GM10847 (cell line): Measurements from ENCODE around the gene LAMB4.

Experiments
- POLR2A ChIP-seq: IDR thresholded peaks from 2 replicates; pipeline ENCODE4 v1.6.1; 2011; ENCODE audit not compliant: insufficient read length; ENCODE audit errors: extremely low read depth

Gene LAMB4

GRCh38 chr7:108007762-108008161, 122.4 kb downstream of the LAMB4 start:
- no peak for TF ChIP-seq POLR2A

DNA sequence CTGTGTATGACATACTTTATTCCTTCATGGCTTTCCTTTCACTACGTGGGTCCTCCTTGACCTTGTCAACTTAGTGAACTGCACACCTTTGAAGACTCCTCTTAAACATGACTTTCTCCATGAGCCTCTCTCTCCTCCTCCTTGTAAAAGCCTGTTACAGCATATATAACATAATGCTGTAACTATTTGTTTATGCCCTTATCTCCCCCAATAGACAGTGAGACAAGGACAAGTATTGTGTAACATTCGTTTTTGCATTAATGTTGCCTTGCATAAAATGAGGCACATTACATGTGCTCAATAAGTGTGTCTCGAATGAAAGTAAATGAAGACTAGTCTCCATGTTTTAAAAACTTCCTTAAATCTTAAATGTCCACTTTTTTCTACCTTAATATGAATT, 122.9 kb downstream of the LAMB4 start:
- TF ChIP-seq POLR2A = no peak

DNA sequence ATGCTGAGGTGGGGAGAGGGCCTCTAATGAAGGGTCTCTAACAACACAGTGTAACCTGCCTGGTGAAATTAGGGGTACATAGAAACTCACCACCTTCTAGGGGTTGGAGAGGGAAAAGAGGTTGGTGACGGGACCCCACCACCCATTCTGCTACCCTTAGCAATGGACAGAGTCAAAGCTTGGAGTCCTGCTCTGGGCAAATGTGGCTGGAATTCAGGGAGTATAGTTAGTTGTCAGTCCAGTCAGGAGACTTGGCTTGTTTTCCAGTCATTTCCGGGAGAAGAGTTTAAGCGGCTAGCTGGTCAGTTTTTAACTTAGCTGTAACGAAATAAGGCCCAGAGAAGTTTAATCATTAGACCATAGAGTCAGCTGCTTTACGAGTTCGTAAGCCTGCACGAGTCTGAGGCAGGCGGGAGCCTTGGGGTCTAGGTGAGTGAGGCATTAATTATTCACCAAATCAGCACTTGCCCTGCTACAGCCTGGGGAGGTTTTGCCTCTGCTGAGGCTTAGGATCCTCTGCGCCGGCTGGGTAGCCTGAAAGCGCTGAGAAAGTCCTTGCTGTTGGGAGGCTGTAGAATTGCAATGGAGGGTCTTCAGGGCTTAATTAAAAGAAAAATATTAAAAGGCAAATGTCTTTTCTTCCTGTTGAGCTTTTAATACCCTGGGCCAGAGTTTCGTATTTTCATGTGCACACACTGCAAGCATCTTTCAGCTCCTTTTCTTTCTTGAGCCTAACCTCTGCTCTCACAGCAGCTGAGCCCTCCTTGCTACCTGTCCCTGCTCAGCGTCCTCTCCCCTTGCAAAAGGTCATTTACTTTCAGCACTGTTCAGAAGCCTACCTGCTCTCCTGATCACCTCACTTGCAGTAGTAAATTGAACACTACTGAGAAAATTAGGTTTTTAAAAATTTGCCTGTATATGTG, 125.7 kb downstream of the LAMB4 start:
- TF ChIP-seq POLR2A = no peak

- no peak for TF ChIP-seq POLR2A
These were observed 126.6 kb downstream of the LAMB4 start for GRCh38 chr7:108003599-108003935.

DNA sequence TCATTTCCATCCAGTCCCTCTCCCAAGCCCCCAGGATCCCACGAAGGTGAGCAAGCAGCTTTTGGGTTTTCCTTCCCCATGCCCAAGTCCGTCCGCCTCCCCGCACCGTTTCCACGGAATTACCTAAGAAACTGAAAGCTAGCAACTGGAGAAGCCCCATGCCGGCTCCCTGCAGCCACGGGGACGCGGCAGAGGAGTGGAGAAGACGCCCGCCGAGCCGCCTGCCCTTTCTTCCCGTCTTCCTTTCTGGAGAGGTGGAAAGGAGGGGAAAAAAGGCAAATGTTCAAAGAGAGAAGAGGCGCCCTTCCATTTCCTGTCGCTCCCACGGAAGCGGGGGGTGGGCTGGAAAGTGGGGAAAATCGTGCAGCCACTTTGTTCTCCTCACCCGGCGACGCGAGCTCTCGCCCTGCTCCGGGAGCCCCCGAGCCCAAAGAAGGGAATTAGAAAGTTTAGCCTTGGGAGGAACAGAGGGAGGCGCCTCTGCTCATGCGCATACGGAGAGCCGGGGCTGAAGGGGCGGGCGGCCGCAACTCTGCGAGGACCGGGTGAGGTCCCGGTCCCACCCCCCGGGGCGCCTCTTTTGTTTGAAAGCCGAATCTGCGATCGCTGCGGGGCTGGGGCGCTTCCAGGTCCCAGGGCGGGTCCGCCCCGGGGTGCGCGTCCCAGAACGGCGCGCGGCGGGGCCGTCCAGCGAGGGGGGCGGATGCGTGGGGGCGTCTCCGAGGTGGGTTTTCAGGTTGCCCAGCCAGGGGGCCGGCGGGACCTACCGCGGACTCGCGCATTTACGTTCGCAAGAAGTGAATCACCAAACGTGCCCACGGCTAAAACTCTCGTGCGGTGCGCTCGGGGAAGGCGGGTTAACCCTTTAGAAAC, 127.2 kb downstream of the LAMB4 start, which contains the start of gene LAMB1:
TSS of gene LAMB1 (minus strand) at position 436 of the 873 bp plus-strand sequence. CDS start at position 160, 276 bp downstream.
- TF ChIP-seq POLR2A = no peak

- TF ChIP-seq POLR2A = no peak
These were observed 128.1 kb downstream of the LAMB4 start for GRCh38 chr7:108001764-108002725.

GRCh38 chr7:108000875-108001763, 129.0 kb downstream of the LAMB4 start:
- TF ChIP-seq POLR2A = no peak

DNA sequence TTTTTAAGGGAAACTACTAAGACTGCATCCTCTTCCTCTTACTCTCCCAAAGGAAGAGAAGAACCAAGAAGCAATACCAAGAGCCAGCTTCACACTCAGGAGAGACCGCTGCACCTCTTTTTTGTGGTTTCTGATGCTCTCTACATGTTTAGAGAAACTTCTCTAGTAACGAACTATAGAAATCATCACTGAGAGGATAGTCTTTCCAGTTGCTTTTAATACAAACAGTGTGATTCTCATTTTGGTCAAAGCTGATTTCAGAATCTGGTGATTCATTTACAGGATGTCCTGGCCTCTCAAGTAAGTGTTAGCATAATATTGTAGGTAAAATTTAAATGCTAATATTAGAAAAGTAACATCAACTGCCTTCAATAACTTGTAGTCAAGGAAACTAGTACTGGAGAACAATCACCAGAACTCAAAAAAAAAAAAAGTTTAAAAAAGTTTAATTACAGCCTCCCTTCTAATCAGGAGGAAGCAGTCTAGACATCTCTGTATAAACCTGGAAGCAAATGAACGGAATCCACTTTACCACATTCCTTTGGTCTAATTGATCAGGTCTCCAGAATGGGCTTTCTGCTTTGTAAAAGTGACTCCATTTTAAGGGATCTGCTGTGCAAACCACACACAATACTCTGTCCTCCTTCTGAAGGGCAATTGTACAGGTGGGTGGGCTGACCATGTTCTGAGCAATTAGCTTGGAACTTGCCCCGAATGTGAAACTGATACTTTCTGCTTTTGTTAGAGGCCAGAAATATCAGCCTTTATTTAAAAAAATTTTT, 130.2 kb downstream of the LAMB4 start:
- no peak for TF ChIP-seq POLR2A

- TF ChIP-seq POLR2A = no peak
These were observed 131.3 kb downstream of the LAMB4 start for GRCh38 chr7:107998660-107999480.

DNA sequence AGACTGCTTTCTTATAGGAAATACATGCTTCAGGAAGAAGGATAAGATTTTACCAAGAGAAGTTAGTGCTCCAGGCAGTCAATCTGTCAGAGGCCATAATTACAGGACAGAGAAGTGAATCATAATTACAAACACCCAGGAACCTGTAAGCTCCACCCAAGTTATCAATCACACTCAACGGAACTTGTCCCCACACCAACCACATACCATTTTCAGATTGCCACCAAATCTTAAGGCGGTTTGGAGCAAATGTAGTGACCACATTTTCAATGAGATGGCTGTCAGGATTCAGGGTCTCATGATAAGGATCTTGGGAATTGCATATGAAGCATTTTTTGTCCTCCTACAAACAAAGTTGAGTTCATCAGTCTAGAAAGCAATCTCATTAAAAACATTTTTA, 132.0 kb downstream of the LAMB4 start:
- no peak for TF ChIP-seq POLR2A

DNA sequence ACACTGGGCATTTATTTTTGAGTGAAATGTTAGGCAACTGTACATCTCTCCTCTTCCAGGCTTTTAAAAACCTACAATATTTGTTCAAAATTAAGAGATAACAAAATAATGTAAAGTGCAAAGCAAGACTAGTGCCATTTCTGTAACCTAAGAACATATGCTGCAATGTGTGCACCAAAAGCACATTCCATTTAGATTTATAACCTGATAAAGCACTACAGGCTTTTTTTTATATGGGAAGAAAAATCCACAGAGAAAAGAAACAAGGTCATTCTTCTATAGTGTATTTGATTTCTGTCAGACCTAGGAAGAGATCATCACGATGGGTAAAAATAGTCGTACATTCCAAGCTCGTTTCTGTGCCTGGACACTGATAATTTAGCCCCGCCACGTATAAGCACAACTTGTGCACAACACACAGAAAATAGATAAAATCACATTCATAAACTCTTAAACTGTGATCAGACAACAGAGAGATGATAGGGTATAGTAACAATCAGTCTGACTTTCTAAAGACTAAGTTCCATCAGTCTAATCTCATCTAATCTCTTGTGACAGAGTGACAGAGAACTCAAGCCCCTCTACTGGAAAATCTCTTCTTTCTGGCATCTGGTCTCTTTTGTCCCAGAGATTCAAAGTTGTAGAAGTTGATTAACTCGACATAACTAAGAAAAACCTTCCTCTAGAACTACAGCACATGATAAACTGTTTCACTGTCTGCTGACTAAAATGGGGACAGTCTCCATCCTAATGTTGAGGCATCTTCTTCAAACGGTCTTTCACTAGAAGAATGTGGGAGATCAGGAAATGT, 133.9 kb downstream of the LAMB4 start:
- no peak for TF ChIP-seq POLR2A
